PC-9 (cell line): ENCODE data around the gene NFAM1. TPM values are rescaled to one million over a fixed set of nuclear protein-coding genes. Genes with fewer than 3 reads are reported as not detected.

Experiments
- BruUV-seq: library from RNA; stranded (reverse); fragments of 400-500 nt; replicated peaks from 2 replicates; lab custom pipeline; 2021; lab: Mats Ljungman, UMichigan
- CTCF ChIA-PET: fragments of 300-600 bp; sonication (Branson Sonifier 250); formaldehyde crosslinking; loops from one replicate; lab custom pipeline; 2022; ENCODE audit warnings: antibody characterized with exemption; lab: Charles Lee
- POLR2A ChIA-PET: fragments of 300-600 bp; sonication (Branson Sonifier 250); formaldehyde crosslinking; loops from one replicate; lab custom pipeline; 2022; ENCODE audit warnings: antibody characterized with exemption; ENCODE audit not compliant: unreplicated experiment; lab: Charles Lee
- DNase-seq, 2 experiments: peaks; one replicate each; pipeline versions ENCODE4 v3.0.0 to v3.0.0-alpha.2; 2015 to 2022; ENCODE audit warnings: mixed read lengths in 1 of 2
- H2AFZ ChIP-seq: fragments of 200-600 bp; sonication (generic); 2 replicates; pipeline ENCODE4 v1.8.1; 2017; ENCODE audit warnings: antibody characterized with exemption
- H3F3A ChIP-seq: fragments of 200-600 bp; sonication (generic); 2 replicates; pipeline ENCODE4 v1.8.1; 2017; ENCODE audit warnings: antibody characterized with exemption, mild to moderate bottlenecking, low read depth; ENCODE audit not compliant: insufficient read depth
- H3K27ac ChIP-seq: fragments of 200-600 bp; sonication (generic); 2 replicates; pipeline ENCODE4 v1.6.1; 2016; ENCODE audit warnings: mixed run types
- H3K27me3 ChIP-seq: fragments of 200-600 bp; sonication (generic); 2 replicates; pipeline ENCODE4 v1.6.1; 2016; ENCODE audit warnings: low read depth, mixed run types; ENCODE audit not compliant: insufficient read depth
- H3K36me3 ChIP-seq: fragments of 200-600 bp; sonication (generic); 2 replicates; pipeline ENCODE4 v1.6.1; 2016; ENCODE audit warnings: low read depth, mixed run types
- H3K4me1 ChIP-seq: fragments of 200-600 bp; sonication (generic); replicated peaks from 2 replicates; pipeline ENCODE4 v1.6.1; 2016; ENCODE audit warnings: mixed run types; ENCODE audit not compliant: insufficient read depth
- H3K4me2 ChIP-seq: fragments of 200-600 bp; sonication (generic); 2 replicates; pipeline ENCODE4 v1.6.1; 2017; ENCODE audit warnings: mixed run types
- H3K4me3 ChIP-seq: fragments of 200-600 bp; sonication (generic); 2 replicates; pipeline ENCODE4 v1.6.1; 2016; ENCODE audit warnings: mixed run types
- H3K79me2 ChIP-seq: fragments of 200-600 bp; sonication (generic); 2 replicates; pipeline ENCODE4 v1.6.1; 2017; ENCODE audit warnings: low read depth, mixed run types
- H3K9me2 ChIP-seq: fragments of 200-600 bp; sonication (generic); 2 replicates; pipeline ENCODE4 v1.8.1; 2017; ENCODE audit warnings: mild to moderate bottlenecking; ENCODE audit not compliant: insufficient read depth
- H3K9me3 ChIP-seq: fragments of 200-600 bp; sonication (generic); 2 replicates; pipeline ENCODE4 v1.8.1; 2016; ENCODE audit warnings: low read depth; ENCODE audit not compliant: insufficient read depth
- H4K20me1 ChIP-seq: fragments of 200-600 bp; sonication (generic); 2 replicates; pipeline ENCODE4 v1.8.1; 2017; ENCODE audit not compliant: insufficient read depth
- CTCF ChIP-seq: fragments of 200-600 bp; sonication (generic); conservative IDR thresholded peaks from 2 replicates; pipeline ENCODE4 v1.6.1; 2017; ENCODE audit warnings: mixed run types, antibody characterized with exemption, mild to moderate bottlenecking, moderate library complexity
- EZH2 ChIP-seq: fragments of 200-600 bp; sonication (generic); IDR thresholded peaks from 2 replicates; pipeline ENCODE4 v1.8.0; 2017; ENCODE audit warnings: antibody characterized with exemption, low read depth
- intact Hi-C: fragments of 100-400 bp; cut with micrococcal nuclease; formaldehyde crosslinking; loops from one replicate; pipeline ENCODE4 v1.10.0; 2022; ENCODE audit not compliant: unreplicated experiment
- total RNA-seq: library from RNA; stranded (reverse); gene quantifications from 2 replicates; pipeline ENCODE4 v1.2.3, GENCODE V29; 2021

Gene NFAM1
- total RNA-seq, 1 experiment from 2014 or later = not detected

- H3F3A ChIP-seq = no peaks in the 10 kb centered on the region
- no peaks in the 10 kb centered on the region for H3K4me1 ChIP-seq
- no peak overlapping the region for H3K4me3 ChIP-seq
- no peak overlapping the region for H3K27ac ChIP-seq
- H3K9me3 ChIP-seq = no peaks in the 10 kb centered on the region
- intact Hi-C loops = no loop called here
- H4K20me1 ChIP-seq = peaks cover 4% of the 10 kb centered on the region; the same call in 1 of the 2 replicates
- ChIA-PET CTCF (no interaction called here), POLR2A (no interaction called here)
- no peaks in the 10 kb centered on the region for H3K79me2 ChIP-seq
- H3K36me3 ChIP-seq = no peaks in the 10 kb centered on the region
- TF ChIP-seq CTCF (no peak), EZH2 (no peak)
- H3K4me2 ChIP-seq = no peak overlapping the region
- no peak overlapping the region for H2AFZ ChIP-seq
- BruUV-seq = no TSS peak
- no peaks in the 10 kb centered on the region for H3K27me3 ChIP-seq
- no peaks in the 10 kb centered on the region for H3K9me2 ChIP-seq
- DNase-seq = no peak
These were observed 100.1 kb downstream of the NFAM1 start for GRCh38 chr22:42332089-42332488.

GRCh38 chr22:42331014-42331413 is 101.2 kb downstream of the NFAM1 start:
- no peaks in the 10 kb centered on the region for H3F3A ChIP-seq
- DNase-seq = no peak
- no peak overlapping the region for H2AFZ ChIP-seq
- no peaks in the 10 kb centered on the region for H3K9me3 ChIP-seq
- intact Hi-C loops = no loop called here
- H3K4me1 ChIP-seq = no peaks in the 10 kb centered on the region
- H3K27ac ChIP-seq = no peak overlapping the region
- H3K4me2 ChIP-seq = no peak overlapping the region
- no peaks in the 10 kb centered on the region for H3K36me3 ChIP-seq
- no peaks in the 10 kb centered on the region for H3K79me2 ChIP-seq
- ChIA-PET CTCF (no interaction called here), POLR2A (no interaction called here)
- no peak overlapping the region for H3K4me3 ChIP-seq
- H3K27me3 ChIP-seq = no peaks in the 10 kb centered on the region
- TF ChIP-seq EZH2 (no peak), CTCF (no peak)
- no peaks in the 10 kb centered on the region for H3K9me2 ChIP-seq
- peaks cover 4% of the 10 kb centered on the region; the same call in 1 of the 2 replicates for H4K20me1 ChIP-seq
- no TSS peak for BruUV-seq

Other genes starting within 250 kb of the NFAM1 start
- 79.1 and 85.1 TPM in 2 replicates for gene TCF20, start 161.8 kb downstream of the NFAM1 start, total RNA-seq
- gene RRP7A, start 87.4 kb upstream of the NFAM1 start, total RNA-seq = 52.7 and 56.6 TPM in 2 replicates
- 1.9 and 2.4 TPM in 2 replicates for gene SERHL2, start 121.6 kb upstream of the NFAM1 start, total RNA-seq
- 60.1 and 62.9 TPM in 2 replicates for gene POLDIP3, start 182.5 kb upstream of the NFAM1 start, total RNA-seq
- 0.79 and 1.1 TPM in 2 replicates for gene ATP5MGL, start 208.2 kb upstream of the NFAM1 start, total RNA-seq
- gene CYB5R3, start 217.0 kb upstream of the NFAM1 start, total RNA-seq = 97.6 and 106 TPM in 2 replicates